ENCODE measurements around the gene HPS6. TPM values are rescaled to one million over a fixed set of nuclear protein-coding genes. Genes with fewer than 3 reads are reported as not detected.
A peak's percentile ranks its signal among the peaks of the same experiment; 100 is the strongest.

The HPS6 gene
- 29.7 TPM for total RNA-seq

DNA sequence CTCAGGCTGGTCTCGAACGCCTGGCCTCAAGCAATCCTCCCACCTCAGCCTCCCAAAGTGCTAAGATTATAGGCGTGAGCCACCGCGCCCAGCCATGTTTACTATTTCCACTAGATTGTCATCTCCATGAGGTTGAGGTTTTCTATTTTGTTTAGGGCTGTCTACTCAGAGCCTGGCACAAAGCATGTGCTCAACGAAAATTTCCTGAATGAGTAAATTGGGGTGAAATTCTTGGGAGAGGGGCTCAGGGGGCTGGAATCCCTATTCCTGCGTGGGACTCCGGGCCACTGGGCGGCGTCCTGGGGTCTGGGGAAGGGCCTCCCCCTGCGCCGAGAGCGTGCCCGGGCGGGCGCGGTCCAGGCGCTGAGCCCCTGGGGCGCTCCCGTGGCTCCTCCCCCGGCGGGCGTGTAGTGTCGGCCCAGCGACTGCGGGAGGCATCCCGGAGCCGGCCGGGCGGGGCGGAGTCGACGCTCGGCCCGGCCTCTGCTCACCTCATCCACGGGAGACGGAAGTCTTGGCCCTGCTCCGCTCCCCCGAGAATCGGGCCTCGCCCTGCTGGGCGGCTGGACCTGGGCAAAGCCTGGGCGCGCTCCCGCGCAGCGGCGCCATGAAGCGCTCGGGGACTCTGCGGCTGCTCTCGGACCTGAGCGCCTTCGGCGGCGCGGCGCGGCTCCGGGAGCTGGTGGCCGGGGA lies at the start of gene HPS6:
HPS6 (plus strand) TSS at position 482 of the 693 bp plus-strand sequence; CDS start at position 608, 126 bp downstream.
- Histone ChIP-seq H3K4me3 (peak within 1 kb of the TSS; percentile 91 to 95), H3K36me3 (no peaks in the 10 kb centered on the region), H3K4me1 (peaks cover 37% of the 10 kb centered on the region), H3K9me3 (no peaks in the 10 kb centered on the region), H3K27me3 (no peaks in the 10 kb centered on the region), H3K27ac (peak within 1 kb of the TSS; percentile 87)
- no peak for DNase-seq (ENCODE audit: extremely low spot score in 2 of 2)
- TF ChIP-seq POLR2A (IDR thresholded peaks at IDR 0.05) (peak in 1 of 2 donors; percentile 21), CTCF (IDR thresholded peaks at IDR 0.05) (no peak), POLR2AphosphoS5 (IDR thresholded peaks at IDR 0.05; ENCODE audit: insufficient read depth in 1 of 2, low read depth in 1 of 2) (peak; percentile 35 to 68)
- intact Hi-C loops (cut with DNase I), result no loop called here

- Histone ChIP-seq H3K4me3 (no peak overlapping the region), H3K27ac (no peak overlapping the region), H3K9me3 (no peaks in the 10 kb centered on the region), H3K27me3 (no peaks in the 10 kb centered on the region), H3K36me3 (peaks cover 0 to 35% of the 10 kb centered on the region in 2 donors), H3K4me1 (no peaks in the 10 kb centered on the region)
- DNase-seq (ENCODE audit: extremely low spot score in 2 of 2), result no peak
- no peak for TF ChIP-seq POLR2A (IDR thresholded peaks at IDR 0.05)
- TF ChIP-seq CTCF (IDR thresholded peaks at IDR 0.05), result no peak
- no peak for TF ChIP-seq POLR2AphosphoS5 (IDR thresholded peaks at IDR 0.05; ENCODE audit: insufficient read depth in 1 of 2, low read depth in 1 of 2)
- intact Hi-C loops (cut with DNase I), result no loop called here
These were observed 48.7 kb upstream of the HPS6 start for GRCh38 chr10:102016416-102016815.

GRCh38 chr10:102017295-102017694 lies 47.9 kb upstream of the HPS6 start:
- peaks cover 0 to 37% of the 10 kb centered on the region in 2 donors for H3K36me3 ChIP-seq
- no peak for DNase-seq (ENCODE audit: extremely low spot score in 2 of 2)
- no peaks in the 10 kb centered on the region for H3K4me1 ChIP-seq
- intact Hi-C loops (cut with DNase I), result no loop called here
- H3K4me3 ChIP-seq, result no peak overlapping the region
- no peaks in the 10 kb centered on the region for H3K27me3 ChIP-seq
- no peak for TF ChIP-seq CTCF (IDR thresholded peaks at IDR 0.05)
- no peak for TF ChIP-seq POLR2AphosphoS5 (IDR thresholded peaks at IDR 0.05; ENCODE audit: insufficient read depth in 1 of 2, low read depth in 1 of 2)
- no peak for TF ChIP-seq POLR2A (IDR thresholded peaks at IDR 0.05)
- H3K9me3 ChIP-seq, result no peaks in the 10 kb centered on the region
- H3K27ac ChIP-seq, result no peak overlapping the region

DNA sequence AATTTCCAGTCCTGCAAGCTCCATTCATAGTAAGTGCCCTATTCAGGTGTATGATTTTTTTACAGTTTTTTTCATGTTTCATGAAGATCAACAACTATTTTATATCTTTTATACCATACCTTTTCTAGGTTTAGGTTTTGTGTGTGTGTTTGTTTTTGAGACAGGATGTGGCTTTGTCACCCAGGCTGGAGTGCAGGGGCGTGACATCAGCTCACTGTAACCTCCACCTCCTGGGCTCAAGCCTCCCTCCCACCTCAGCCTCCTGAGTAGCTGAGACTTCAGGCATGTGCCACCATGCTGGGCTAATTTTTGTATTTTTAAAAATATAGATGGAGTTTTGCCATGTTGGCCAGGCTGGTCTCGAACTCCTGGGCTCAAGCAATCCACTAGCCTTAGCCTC lies 44.2 kb upstream of the HPS6 start:
- H3K27me3 ChIP-seq, result no peaks in the 10 kb centered on the region
- TF ChIP-seq CTCF (IDR thresholded peaks at IDR 0.05) (no peak), POLR2A (IDR thresholded peaks at IDR 0.05) (no peak), POLR2AphosphoS5 (IDR thresholded peaks at IDR 0.05; ENCODE audit: insufficient read depth in 1 of 2, low read depth in 1 of 2) (no peak)
- peaks cover 0 to 59% of the 10 kb centered on the region in 2 donors for H3K36me3 ChIP-seq
- H3K4me1 ChIP-seq, result no peaks in the 10 kb centered on the region
- no peak overlapping the region for H3K4me3 ChIP-seq
- DNase-seq (ENCODE audit: extremely low spot score in 2 of 2), result no peak
- H3K27ac ChIP-seq, result no peak overlapping the region
- H3K9me3 ChIP-seq, result no peaks in the 10 kb centered on the region
- intact Hi-C loops (cut with DNase I), result no loop called here

GRCh38 chr10:102024799-102025198 lies 40.4 kb upstream of the HPS6 start:
- H3K27me3 ChIP-seq, result no peaks in the 10 kb centered on the region
- peaks cover 3 to 84% of the 10 kb centered on the region in 2 donors for H3K36me3 ChIP-seq
- no peaks in the 10 kb centered on the region for H3K9me3 ChIP-seq
- no peak for DNase-seq (ENCODE audit: extremely low spot score in 2 of 2)
- intact Hi-C loops (cut with DNase I), result no loop called here
- no peaks in the 10 kb centered on the region for H3K4me1 ChIP-seq
- H3K27ac ChIP-seq, result no peak overlapping the region
- TF ChIP-seq POLR2AphosphoS5 (IDR thresholded peaks at IDR 0.05; ENCODE audit: insufficient read depth in 1 of 2, low read depth in 1 of 2) (no peak), POLR2A (IDR thresholded peaks at IDR 0.05) (no peak), CTCF (IDR thresholded peaks at IDR 0.05) (no peak)
- H3K4me3 ChIP-seq, result no peak overlapping the region
